NB4 (cell line): ENCODE data around the gene JAKMIP3.

ENCODE experiments used
- DNase-seq: peaks from one replicate; pipeline ENCODE4 v3.0.0; 2010; ENCODE audit warnings: low read depth
- H3K4me3 ChIP-seq: one replicate; pipeline ENCODE4 v1.5.1; 2011; ENCODE audit warnings: mild to moderate bottlenecking, low read depth, low read length, moderate library complexity
- CTCF ChIP-seq: IDR thresholded peaks from one replicate; pipeline ENCODE4 v1.5.1; 2012; ENCODE audit warnings: low read depth, low read length
- MAX ChIP-seq: IDR thresholded peaks from 2 replicates; pipeline ENCODE4 v1.6.1; 2011; ENCODE audit warnings: low read depth, low read length
- MYC ChIP-seq: IDR thresholded peaks from 2 replicates; pipeline ENCODE4 v1.6.1; 2011; ENCODE audit warnings: low read depth, low read length
- POLR2A ChIP-seq: IDR thresholded peaks from 2 replicates; pipeline ENCODE4 v1.6.1; 2011; ENCODE audit warnings: mild to moderate bottlenecking; ENCODE audit not compliant: insufficient read length; ENCODE audit errors: extremely low read depth

Gene JAKMIP3

GRCh38 chr10:132114953-132115520 lies 49.3 kb downstream of the JAKMIP3 start:
- H3K4me3 ChIP-seq, result no peak overlapping the region
- no peak for DNase-seq
- TF ChIP-seq POLR2A (no peak), CTCF (no peak), MYC (no peak), MAX (no peak)
